ENCODE measurements around the gene CAVIN1. TPM values are rescaled to one million over a fixed set of nuclear protein-coding genes. Genes with fewer than 3 reads are reported as not detected.
"Not testable (repeated sequence)": the region's sequence is repeated elsewhere in the genome, so short reads cannot be mapped to it uniquely, and the experiment has no call there.

Gene CAVIN1
- total and polyA plus RNA-seq, 2 experiments from 2014 or later: 18.1 to 35.7 TPM

DNA sequence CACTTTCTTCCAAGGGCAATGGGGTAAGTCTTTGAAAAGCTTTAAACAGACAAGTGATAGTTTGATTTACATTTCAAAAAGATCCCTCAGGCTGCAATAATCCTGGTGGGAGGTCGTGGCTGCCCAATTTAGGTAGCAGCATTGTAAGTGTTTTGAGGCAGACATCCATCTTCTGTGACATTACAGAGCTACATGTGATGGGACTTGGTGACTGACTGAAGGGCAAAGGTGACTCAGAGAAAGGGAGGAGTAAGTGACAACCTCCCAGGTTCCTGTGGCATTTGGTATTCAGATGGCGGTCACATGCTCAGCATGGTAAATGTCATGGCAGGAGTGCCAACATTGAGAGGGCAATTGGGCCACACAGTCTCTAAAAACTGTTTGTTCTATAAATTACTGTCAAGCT lies 61.3 kb downstream of the CAVIN1 start (continued):
- TF ChIP-seq, protein P1, sequence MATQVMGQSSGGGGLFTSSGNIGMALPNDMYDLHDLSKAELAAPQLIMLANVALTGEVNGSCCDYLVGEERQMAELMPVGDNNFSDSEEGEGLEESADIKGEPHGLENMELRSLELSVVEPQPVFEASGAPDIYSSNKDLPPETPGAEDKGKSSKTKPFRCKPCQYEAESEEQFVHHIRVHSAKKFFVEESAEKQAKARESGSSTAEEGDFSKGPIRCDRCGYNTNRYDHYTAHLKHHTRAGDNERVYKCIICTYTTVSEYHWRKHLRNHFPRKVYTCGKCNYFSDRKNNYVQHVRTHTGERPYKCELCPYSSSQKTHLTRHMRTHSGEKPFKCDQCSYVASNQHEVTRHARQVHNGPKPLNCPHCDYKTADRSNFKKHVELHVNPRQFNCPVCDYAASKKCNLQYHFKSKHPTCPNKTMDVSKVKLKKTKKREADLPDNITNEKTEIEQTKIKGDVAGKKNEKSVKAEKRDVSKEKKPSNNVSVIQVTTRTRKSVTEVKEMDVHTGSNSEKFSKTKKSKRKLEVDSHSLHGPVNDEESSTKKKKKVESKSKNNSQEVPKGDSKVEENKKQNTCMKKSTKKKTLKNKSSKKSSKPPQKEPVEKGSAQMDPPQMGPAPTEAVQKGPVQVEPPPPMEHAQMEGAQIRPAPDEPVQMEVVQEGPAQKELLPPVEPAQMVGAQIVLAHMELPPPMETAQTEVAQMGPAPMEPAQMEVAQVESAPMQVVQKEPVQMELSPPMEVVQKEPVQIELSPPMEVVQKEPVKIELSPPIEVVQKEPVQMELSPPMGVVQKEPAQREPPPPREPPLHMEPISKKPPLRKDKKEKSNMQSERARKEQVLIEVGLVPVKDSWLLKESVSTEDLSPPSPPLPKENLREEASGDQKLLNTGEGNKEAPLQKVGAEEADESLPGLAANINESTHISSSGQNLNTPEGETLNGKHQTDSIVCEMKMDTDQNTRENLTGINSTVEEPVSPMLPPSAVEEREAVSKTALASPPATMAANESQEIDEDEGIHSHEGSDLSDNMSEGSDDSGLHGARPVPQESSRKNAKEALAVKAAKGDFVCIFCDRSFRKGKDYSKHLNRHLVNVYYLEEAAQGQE (IDR thresholded peaks at IDR 0.05; ENCODE audit: unreplicated experiment): no peak

DNA sequence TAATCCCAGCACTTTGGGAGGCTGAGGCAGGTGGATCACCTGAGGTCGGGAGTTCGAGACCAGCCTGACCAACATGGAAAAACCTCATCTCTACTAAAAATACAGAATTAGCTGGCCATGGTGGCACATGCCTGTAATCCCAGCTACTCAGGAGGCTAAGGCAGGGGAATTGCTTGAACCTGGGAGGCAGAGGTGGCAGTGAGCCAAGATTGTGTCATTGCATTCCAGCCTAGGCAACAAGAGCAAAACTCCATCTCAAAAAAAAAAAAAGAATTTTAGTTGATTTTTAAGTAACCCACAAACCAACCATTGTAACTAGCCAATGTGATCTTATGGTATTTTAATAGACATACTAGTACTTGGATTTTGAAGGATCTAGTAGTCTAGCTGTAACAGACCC lies 62.7 kb downstream of the CAVIN1 start:
- H3K4me3 ChIP-seq; DNase-seq (ENCODE audit: low spot score); ATAC-seq; H3K27me3 Mint-ChIP-seq (ENCODE audit: insufficient read depth, low read depth, poor library complexity); H3K4me2 ChIP-seq; H3K27me3 ChIP-seq (ENCODE audit: insufficient read depth); H3K27ac ChIP-seq (ENCODE audit: low read depth); H3K9me3 Mint-ChIP-seq; H3K27ac Mint-ChIP-seq; H3F3A ChIP-seq (replicated peaks; ENCODE audit: low read depth); H2AFZ ChIP-seq; H3K4me3 Mint-ChIP-seq; H3K36me3 ChIP-seq (ENCODE audit: insufficient read depth); H3K9me2 ChIP-seq (ENCODE audit: insufficient read depth); H3K36me3 Mint-ChIP-seq (ENCODE audit: low read depth): not testable (repeated sequence)
- peaks cover 46% of the 10 kb centered on the region for H4K20me1 ChIP-seq (replicated peaks; ENCODE audit: insufficient read depth)
- H3K4me1 Mint-ChIP-seq: peaks cover 37% of the 10 kb centered on the region
- peaks cover 22% of the 10 kb centered on the region for H3K4me1 ChIP-seq (ENCODE audit: insufficient read depth)
- H3K79me2 ChIP-seq (replicated peaks; ENCODE audit: insufficient read depth): peaks cover 98% of the 10 kb centered on the region

DNA sequence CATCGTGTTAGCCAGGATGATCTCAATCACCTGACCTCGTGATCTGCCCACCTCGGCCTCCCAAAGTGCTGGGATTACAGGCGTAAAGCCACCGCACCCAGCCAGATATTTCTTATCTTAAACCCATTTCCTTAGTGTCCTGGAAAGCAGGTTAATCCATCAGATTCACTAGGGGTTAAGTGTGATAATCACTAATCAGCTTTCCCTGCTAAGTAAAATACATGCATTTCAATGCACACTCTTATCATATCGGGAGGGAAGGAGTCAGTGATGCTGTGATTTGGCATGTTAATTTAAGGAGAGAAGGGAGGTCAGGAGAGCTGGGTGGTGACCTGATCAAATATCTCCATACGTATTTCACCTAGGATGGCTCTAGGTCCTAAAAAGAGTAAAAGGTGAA lies 63.9 kb downstream of the CAVIN1 start:
- H2AFZ ChIP-seq: no peak overlapping the region
- H3K27ac ChIP-seq (ENCODE audit: low read depth): no peak overlapping the region
- no peak overlapping the region for H3K4me3 ChIP-seq
- TF ChIP-seq POLR2AphosphoS5 (IDR thresholded peaks at IDR 0.05; ENCODE audit: low read depth): no peak
- TF ChIP-seq EZH2 (IDR thresholded peaks at IDR 0.05; ENCODE audit: low read depth, unreplicated experiment): no peak
- no peak for TF ChIP-seq EZH2phosphoT487 (IDR thresholded peaks at IDR 0.05; ENCODE audit: unreplicated experiment)
- TF ChIP-seq JUNB (IDR thresholded peaks at IDR 0.05; ENCODE audit: unreplicated experiment): no peak
- no peak for TF ChIP-seq NANOG (IDR thresholded peaks at IDR 0.05; ENCODE audit: borderline replicate concordance)
- TF ChIP-seq, protein P1 (IDR thresholded peaks at IDR 0.05; ENCODE audit: unreplicated experiment): no peak
- no peak for TF ChIP-seq CREB1 (CRISPR knock-in tag; IDR thresholded peaks at IDR 0.05; ENCODE audit: low read depth)
- TF ChIP-seq STAT1 (IDR thresholded peaks at IDR 0.05; ENCODE audit: unreplicated experiment): no peak
- TF ChIP-seq, protein P2, sequence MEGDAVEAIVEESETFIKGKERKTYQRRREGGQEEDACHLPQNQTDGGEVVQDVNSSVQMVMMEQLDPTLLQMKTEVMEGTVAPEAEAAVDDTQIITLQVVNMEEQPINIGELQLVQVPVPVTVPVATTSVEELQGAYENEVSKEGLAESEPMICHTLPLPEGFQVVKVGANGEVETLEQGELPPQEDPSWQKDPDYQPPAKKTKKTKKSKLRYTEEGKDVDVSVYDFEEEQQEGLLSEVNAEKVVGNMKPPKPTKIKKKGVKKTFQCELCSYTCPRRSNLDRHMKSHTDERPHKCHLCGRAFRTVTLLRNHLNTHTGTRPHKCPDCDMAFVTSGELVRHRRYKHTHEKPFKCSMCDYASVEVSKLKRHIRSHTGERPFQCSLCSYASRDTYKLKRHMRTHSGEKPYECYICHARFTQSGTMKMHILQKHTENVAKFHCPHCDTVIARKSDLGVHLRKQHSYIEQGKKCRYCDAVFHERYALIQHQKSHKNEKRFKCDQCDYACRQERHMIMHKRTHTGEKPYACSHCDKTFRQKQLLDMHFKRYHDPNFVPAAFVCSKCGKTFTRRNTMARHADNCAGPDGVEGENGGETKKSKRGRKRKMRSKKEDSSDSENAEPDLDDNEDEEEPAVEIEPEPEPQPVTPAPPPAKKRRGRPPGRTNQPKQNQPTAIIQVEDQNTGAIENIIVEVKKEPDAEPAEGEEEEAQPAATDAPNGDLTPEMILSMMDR (conservative IDR thresholded peaks at IDR 0.05; ENCODE audit: low read depth in 2 of 2): no peak
- no peak overlapping the region for H3K27ac Mint-ChIP-seq
- H3K36me3 ChIP-seq (ENCODE audit: insufficient read depth): no peaks in the 10 kb centered on the region
- H3K9me3 Mint-ChIP-seq: no peaks in the 10 kb centered on the region
- H3K4me2 ChIP-seq: no peak overlapping the region
- H3K27me3 ChIP-seq (ENCODE audit: insufficient read depth): no peaks in the 10 kb centered on the region
- H3K79me2 ChIP-seq (replicated peaks; ENCODE audit: insufficient read depth): peaks cover 98% of the 10 kb centered on the region
- DNase-seq (ENCODE audit: low spot score) (no peak), ATAC-seq (no peak)
- peaks cover 4% of the 10 kb centered on the region; the same call in 1 of the 2 replicates for H3F3A ChIP-seq (replicated peaks; ENCODE audit: low read depth)
- no peak overlapping the region for H3K4me3 Mint-ChIP-seq
- H3K4me1 ChIP-seq (ENCODE audit: insufficient read depth): peaks cover 22% of the 10 kb centered on the region
- no peaks in the 10 kb centered on the region for H3K9me2 ChIP-seq (ENCODE audit: insufficient read depth)
- peaks cover 4% of the 10 kb centered on the region for H3K27me3 Mint-ChIP-seq (ENCODE audit: insufficient read depth, low read depth, poor library complexity)
- H3K36me3 Mint-ChIP-seq (ENCODE audit: low read depth): no peaks in the 10 kb centered on the region
- H4K20me1 ChIP-seq (replicated peaks; ENCODE audit: insufficient read depth): peaks cover 37% of the 10 kb centered on the region
- H3K4me1 Mint-ChIP-seq: peaks cover 33% of the 10 kb centered on the region

All from GM23338 (cell line).